Neural cell (in vitro differentiated cells): Measurements from ENCODE around the gene AKIRIN2.

Source experiments
- EP300 ChIP-seq: fragments of 450-650 bp; conservative IDR thresholded peaks from 2 replicates; pipeline ENCODE4 v1.6.1; 2014; ENCODE audit warnings: antibody characterized with exemption, mild to moderate bottlenecking, moderate library complexity; ENCODE audit not compliant: poor library complexity, severe bottlenecking
- EZH2 ChIP-seq: fragments of 200-600, 300-800 bp; shearing (Covaris generic), sonication (generic); IDR thresholded peaks from 2 replicates; pipeline ENCODE4 v1.6.1; 2014; ENCODE audit warnings: antibody characterized with exemption, low read length, borderline replicate concordance, mild to moderate bottlenecking; ENCODE audit not compliant: insufficient read depth, poor library complexity, severe bottlenecking
- MXI1 ChIP-seq: fragments of 450-650 bp; conservative IDR thresholded peaks from 2 replicates; pipeline ENCODE4 v1.6.1; 2014; ENCODE audit warnings: antibody characterized with exemption, mild to moderate bottlenecking; ENCODE audit not compliant: poor library complexity, severe bottlenecking
- POLR2AphosphoS5 ChIP-seq: IDR thresholded peaks from 2 replicates; pipeline ENCODE4 v1.6.1; 2012
- RAD21 ChIP-seq: fragments of 450-650 bp; conservative IDR thresholded peaks from 2 replicates; pipeline ENCODE4 v1.6.1; 2014; ENCODE audit warnings: antibody characterized with exemption, mild to moderate bottlenecking, moderate library complexity
- REST ChIP-seq: IDR thresholded peaks from 2 replicates; pipeline ENCODE4 v1.6.1; 2012; ENCODE audit warnings: borderline replicate concordance
- TF ChIP-seq, protein P1 (sequence below): fragments of 450-650 bp; IDR thresholded peaks from 2 replicates; pipeline ENCODE4 v1.5.1; 2014; ENCODE audit warnings: antibody characterized with exemption, mild to moderate bottlenecking, moderate library complexity; ENCODE audit not compliant: poor library complexity, severe bottlenecking

DNA sequence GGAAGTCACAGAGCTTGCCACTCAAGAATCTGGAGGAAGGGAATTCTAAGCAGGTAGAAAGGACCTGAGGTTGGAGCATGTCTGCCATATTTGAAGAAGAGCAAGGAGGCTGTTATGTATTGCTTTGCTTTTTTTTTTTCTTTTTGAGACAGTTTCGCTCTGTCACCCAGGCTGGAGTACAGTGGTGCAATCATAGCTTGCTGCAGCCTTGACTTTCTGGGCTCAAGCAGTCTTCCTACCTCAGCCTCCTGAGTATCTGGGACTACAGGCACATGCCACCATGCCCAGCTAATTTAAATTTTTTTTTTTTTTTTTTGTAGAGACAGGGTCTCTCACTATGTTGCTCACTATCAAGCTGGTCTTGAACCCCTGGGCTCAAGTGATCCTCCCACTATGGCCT, 71.3 kb downstream of the AKIRIN2 start:
- TF ChIP-seq, protein P1, sequence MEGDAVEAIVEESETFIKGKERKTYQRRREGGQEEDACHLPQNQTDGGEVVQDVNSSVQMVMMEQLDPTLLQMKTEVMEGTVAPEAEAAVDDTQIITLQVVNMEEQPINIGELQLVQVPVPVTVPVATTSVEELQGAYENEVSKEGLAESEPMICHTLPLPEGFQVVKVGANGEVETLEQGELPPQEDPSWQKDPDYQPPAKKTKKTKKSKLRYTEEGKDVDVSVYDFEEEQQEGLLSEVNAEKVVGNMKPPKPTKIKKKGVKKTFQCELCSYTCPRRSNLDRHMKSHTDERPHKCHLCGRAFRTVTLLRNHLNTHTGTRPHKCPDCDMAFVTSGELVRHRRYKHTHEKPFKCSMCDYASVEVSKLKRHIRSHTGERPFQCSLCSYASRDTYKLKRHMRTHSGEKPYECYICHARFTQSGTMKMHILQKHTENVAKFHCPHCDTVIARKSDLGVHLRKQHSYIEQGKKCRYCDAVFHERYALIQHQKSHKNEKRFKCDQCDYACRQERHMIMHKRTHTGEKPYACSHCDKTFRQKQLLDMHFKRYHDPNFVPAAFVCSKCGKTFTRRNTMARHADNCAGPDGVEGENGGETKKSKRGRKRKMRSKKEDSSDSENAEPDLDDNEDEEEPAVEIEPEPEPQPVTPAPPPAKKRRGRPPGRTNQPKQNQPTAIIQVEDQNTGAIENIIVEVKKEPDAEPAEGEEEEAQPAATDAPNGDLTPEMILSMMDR = no peak
- TF ChIP-seq MXI1 (no peak), EP300 (no peak), RAD21 (no peak), POLR2AphosphoS5 (no peak), EZH2 (no peak), REST (no peak)
